ENCODE results near the gene CBX5. TPM values are rescaled to one million over a fixed set of nuclear protein-coding genes. Genes with fewer than 3 reads are reported as not detected.
"Not testable (repeated sequence)": the region's sequence is repeated elsewhere in the genome, so short reads cannot be mapped to it uniquely, and the experiment has no call there.

CBX5 gene
- total RNA-seq, 1 experiment from 2014 or later: 71.6 TPM

- no peak for DNase-seq (ENCODE audit: low read depth in 1 of 2, low spot score in 2 of 2)
- Histone ChIP-seq H3K4me1 (replicated peaks) (peaks cover 23% of the 10 kb centered on the region), H3K27ac (no peak overlapping the region), H3K36me3 (no peaks in the 10 kb centered on the region), H3K27me3 (replicated peaks) (no peaks in the 10 kb centered on the region), H3K4me3 (no peak overlapping the region), H3K9me3 (replicated peaks) (no peaks in the 10 kb centered on the region)
Observed at GRCh38 chr12:54199917-54200316, 80.0 kb downstream of the CBX5 start.

DNA sequence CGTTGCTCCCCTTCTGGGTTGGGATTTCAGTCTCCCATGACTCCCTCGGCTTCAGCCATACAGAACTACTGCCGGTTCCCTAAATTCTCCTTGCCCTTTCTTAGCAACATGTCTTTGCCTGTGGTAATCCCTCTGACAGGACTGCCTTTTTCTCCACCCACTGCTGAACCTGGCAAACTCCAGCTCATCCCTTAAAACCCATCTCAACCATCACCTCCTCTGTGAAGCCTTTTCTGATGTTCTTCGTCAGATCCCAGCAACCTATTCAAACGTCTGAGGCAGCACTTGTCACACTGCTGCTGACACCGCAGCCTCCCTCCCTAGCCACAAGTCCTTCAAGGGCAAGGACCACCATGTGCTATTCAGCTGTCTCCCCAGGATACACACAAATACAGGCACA, 80.9 kb downstream of the CBX5 start:
- Histone ChIP-seq H3K9me3 (replicated peaks) (no peaks in the 10 kb centered on the region), H3K4me3 (no peak overlapping the region), H3K27me3 (replicated peaks) (no peaks in the 10 kb centered on the region), H3K4me1 (replicated peaks) (peaks cover 23% of the 10 kb centered on the region), H3K27ac (no peak overlapping the region), H3K36me3 (no peaks in the 10 kb centered on the region)
- DNase-seq (ENCODE audit: low read depth in 1 of 2, low spot score in 2 of 2): no peak

DNA sequence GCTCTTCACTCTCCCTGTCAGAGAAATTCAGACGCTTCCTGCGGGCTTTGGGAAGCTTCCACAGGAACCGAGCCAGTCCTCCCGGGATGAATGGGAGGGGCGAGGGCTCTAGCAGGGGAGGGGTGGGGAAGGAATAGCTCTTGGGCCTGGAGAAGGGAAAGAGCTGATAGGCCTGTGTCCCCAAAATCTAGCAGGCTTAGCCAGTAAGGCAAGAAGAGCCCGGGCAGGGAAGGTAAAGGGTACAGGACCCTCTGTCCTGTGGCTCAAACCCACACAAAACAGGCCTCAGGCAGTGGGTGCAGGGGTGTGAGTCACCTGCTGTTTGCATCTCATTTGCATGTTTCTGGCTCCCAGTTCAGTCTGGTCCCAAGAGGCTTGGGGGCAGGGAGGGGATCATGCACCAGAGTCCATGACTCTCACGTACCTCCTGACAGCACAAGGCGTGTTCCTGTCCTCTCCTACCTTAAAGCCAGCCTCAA, 82.5 kb downstream of the CBX5 start:
- no peaks in the 10 kb centered on the region for H3K9me3 ChIP-seq (replicated peaks)
- no peak for DNase-seq (ENCODE audit: low read depth in 1 of 2, low spot score in 2 of 2)
- H3K36me3 ChIP-seq: no peaks in the 10 kb centered on the region
- no peak overlapping the region for H3K4me3 ChIP-seq
- H3K4me1 ChIP-seq (replicated peaks): peaks cover 23% of the 10 kb centered on the region
- H3K27ac ChIP-seq: no peak overlapping the region
- no peaks in the 10 kb centered on the region for H3K27me3 ChIP-seq (replicated peaks)

- DNase-seq (ENCODE audit: low read depth in 1 of 2, low spot score in 2 of 2): no peak
- Histone ChIP-seq H3K27ac (no peak overlapping the region), H3K36me3 (no peaks in the 10 kb centered on the region), H3K4me3 (no peak overlapping the region), H3K9me3 (replicated peaks) (no peaks in the 10 kb centered on the region), H3K27me3 (replicated peaks) (no peaks in the 10 kb centered on the region), H3K4me1 (replicated peaks) (peaks cover 23% of the 10 kb centered on the region)
Observed at GRCh38 chr12:54197010-54197409, 82.9 kb downstream of the CBX5 start.

- no peaks in the 10 kb centered on the region for H3K27me3 ChIP-seq (replicated peaks)
- no peak overlapping the region for H3K4me3 ChIP-seq
- H3K27ac ChIP-seq: no peak overlapping the region
- H3K36me3 ChIP-seq: no peaks in the 10 kb centered on the region
- H3K9me3 ChIP-seq (replicated peaks): no peaks in the 10 kb centered on the region
- H3K4me1 ChIP-seq (replicated peaks): peaks cover 27% of the 10 kb centered on the region
- DNase-seq (ENCODE audit: low read depth in 1 of 2, low spot score in 2 of 2): no peak
Observed at GRCh38 chr12:54196396-54196795, 83.5 kb downstream of the CBX5 start.

GRCh38 chr12:54195737-54196347, 84.1 kb downstream of the CBX5 start:
- Histone ChIP-seq H3K27me3 (replicated peaks) (no peaks in the 10 kb centered on the region), H3K4me1 (replicated peaks) (peaks cover 31% of the 10 kb centered on the region), H3K4me3 (no peak overlapping the region), H3K36me3 (no peaks in the 10 kb centered on the region), H3K9me3 (replicated peaks) (no peaks in the 10 kb centered on the region), H3K27ac (no peak overlapping the region)
- DNase-seq (ENCODE audit: low read depth in 1 of 2, low spot score in 2 of 2): no peak

DNA sequence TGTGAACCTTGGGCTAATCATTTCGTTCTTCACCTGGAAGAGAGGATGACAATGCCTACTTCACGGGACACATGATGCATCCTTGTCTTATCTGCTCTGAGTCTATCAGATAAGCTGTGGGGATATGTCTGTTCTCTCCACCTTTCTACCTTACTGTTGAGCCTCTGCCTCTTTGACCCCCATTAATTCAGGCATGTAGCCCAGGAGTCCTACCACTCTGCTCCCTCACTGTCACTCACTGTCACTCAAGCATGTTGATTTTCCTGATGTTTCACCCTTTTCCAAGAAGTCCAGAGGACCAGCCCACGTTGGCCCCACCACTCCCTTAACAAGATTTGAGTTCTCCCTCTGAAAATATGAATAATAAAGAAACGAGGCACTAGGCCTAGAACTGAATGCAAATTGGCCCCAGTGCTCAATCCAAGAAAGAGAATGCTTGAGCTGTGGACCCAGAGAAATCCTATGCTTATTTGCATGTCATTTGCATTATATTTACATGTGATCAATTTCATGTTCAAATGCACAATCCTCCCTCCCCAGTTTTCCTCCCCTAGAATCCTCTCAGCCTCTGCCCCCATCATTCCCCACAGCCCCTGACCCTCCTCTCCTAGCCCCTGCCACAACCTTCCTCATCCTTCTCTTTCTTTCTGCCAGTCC, 84.7 kb downstream of the CBX5 start:
- Histone ChIP-seq H3K36me3 (no peaks in the 10 kb centered on the region), H3K4me1 (replicated peaks) (peaks cover 31% of the 10 kb centered on the region), H3K9me3 (replicated peaks) (no peaks in the 10 kb centered on the region), H3K27ac (no peak overlapping the region), H3K27me3 (replicated peaks) (no peaks in the 10 kb centered on the region), H3K4me3 (no peak overlapping the region)
- no peak for DNase-seq (ENCODE audit: low read depth in 1 of 2, low spot score in 2 of 2)

GRCh38 chr12:54194611-54195010, 85.3 kb downstream of the CBX5 start:
- not testable (repeated sequence) for H3K27ac ChIP-seq; H3K27me3 ChIP-seq (replicated peaks); DNase-seq (ENCODE audit: low read depth in 1 of 2, low spot score in 2 of 2); H3K9me3 ChIP-seq (replicated peaks); H3K36me3 ChIP-seq; H3K4me3 ChIP-seq
- peaks cover 31% of the 10 kb centered on the region for H3K4me1 ChIP-seq (replicated peaks)

- Histone ChIP-seq H3K27ac (no peak overlapping the region), H3K4me3 (no peak overlapping the region), H3K9me3 (replicated peaks) (peaks cover 3% of the 10 kb centered on the region; the same call in 1 of the 2 replicates), H3K4me1 (replicated peaks) (peaks cover 36% of the 10 kb centered on the region), H3K27me3 (replicated peaks) (no peaks in the 10 kb centered on the region), H3K36me3 (no peaks in the 10 kb centered on the region)
- no peak for DNase-seq (ENCODE audit: low read depth in 1 of 2, low spot score in 2 of 2)
Observed at GRCh38 chr12:54193434-54193833, 86.5 kb downstream of the CBX5 start.

- Histone ChIP-seq H3K27ac (no peak overlapping the region), H3K4me3 (no peak overlapping the region), H3K4me1 (replicated peaks) (peaks cover 28% of the 10 kb centered on the region), H3K9me3 (replicated peaks) (peaks cover 3% of the 10 kb centered on the region; the same call in 1 of the 2 replicates), H3K36me3 (peaks cover 13% of the 10 kb centered on the region; the same call in 1 of the 2 replicates), H3K27me3 (replicated peaks) (no peaks in the 10 kb centered on the region)
- peak; percentile 78 to 81 for DNase-seq (ENCODE audit: low read depth in 1 of 2, low spot score in 2 of 2)
Observed at GRCh38 chr12:54191550-54192022, 88.3 kb downstream of the CBX5 start.

- no peak for DNase-seq (ENCODE audit: low read depth in 1 of 2, low spot score in 2 of 2)
- Histone ChIP-seq H3K9me3 (replicated peaks) (peaks cover 3% of the 10 kb centered on the region; the same call in 1 of the 2 replicates), H3K4me1 (replicated peaks) (peaks cover 23% of the 10 kb centered on the region)
Observed at GRCh38 chr12:54191126-54191525, 88.8 kb downstream of the CBX5 start.

GRCh38 chr12:54189198-54189539, 90.8 kb downstream of the CBX5 start:
- peaks cover 3% of the 10 kb centered on the region; the same call in 1 of the 2 replicates for H3K9me3 ChIP-seq (replicated peaks)
- peak overlapping the region; percentile 68 for H3K4me3 ChIP-seq
- H3K27ac ChIP-seq: no peak overlapping the region
- no peak for DNase-seq (ENCODE audit: low read depth in 1 of 2, low spot score in 2 of 2)
- peaks cover 15% of the 10 kb centered on the region; the same call in 1 of the 2 replicates for H3K36me3 ChIP-seq
- H3K27me3 ChIP-seq (replicated peaks): no peaks in the 10 kb centered on the region
- H3K4me1 ChIP-seq (replicated peaks): peaks cover 16% of the 10 kb centered on the region

More at GRCh38 chr12:54191126-54191525, 88.8 kb downstream of the CBX5 start:
- peaks cover 15% of the 10 kb centered on the region; the same call in 1 of the 2 replicates for H3K36me3 ChIP-seq
- H3K4me3 ChIP-seq: no peak overlapping the region
- H3K27me3 ChIP-seq (replicated peaks): no peaks in the 10 kb centered on the region
- no peak overlapping the region for H3K27ac ChIP-seq

DNA sequence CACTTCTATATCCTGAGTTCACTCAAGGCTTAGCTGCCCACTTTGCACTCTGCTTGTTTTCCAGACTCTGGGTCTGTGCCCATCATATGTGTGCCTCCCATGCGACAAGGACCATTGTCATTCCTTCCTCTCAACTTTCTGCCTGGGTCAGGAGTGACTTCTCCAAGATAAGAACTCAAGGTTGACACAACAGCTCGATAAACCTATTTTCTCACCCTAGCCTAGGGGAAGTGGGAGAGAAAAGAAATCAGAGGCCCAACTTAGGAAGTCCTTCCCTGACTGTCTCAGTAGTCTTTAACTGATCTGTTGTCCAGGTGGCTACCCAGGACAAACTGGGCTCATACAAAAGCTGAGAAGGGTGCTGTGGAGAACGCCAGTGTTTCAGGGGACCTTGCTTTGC, 92.8 kb downstream of the CBX5 start:
- peaks cover 3% of the 10 kb centered on the region; the same call in 1 of the 2 replicates for H3K9me3 ChIP-seq (replicated peaks)
- peaks cover 16% of the 10 kb centered on the region for H3K4me1 ChIP-seq (replicated peaks)
- no peak overlapping the region for H3K27ac ChIP-seq
- H3K27me3 ChIP-seq (replicated peaks): no peaks in the 10 kb centered on the region
- DNase-seq (ENCODE audit: low read depth in 1 of 2, low spot score in 2 of 2): no peak
- H3K36me3 ChIP-seq: peaks cover 25% of the 10 kb centered on the region
- H3K4me3 ChIP-seq: no peak overlapping the region

GRCh38 chr12:54185919-54186318, 94.0 kb downstream of the CBX5 start:
- no peak for DNase-seq (ENCODE audit: low read depth in 1 of 2, low spot score in 2 of 2)
- H3K27ac ChIP-seq: no peak overlapping the region
- H3K9me3 ChIP-seq (replicated peaks): peaks cover 3% of the 10 kb centered on the region; the same call in 1 of the 2 replicates
- H3K4me1 ChIP-seq (replicated peaks): peaks cover 8% of the 10 kb centered on the region
- no peak overlapping the region for H3K4me3 ChIP-seq
- no peaks in the 10 kb centered on the region for H3K27me3 ChIP-seq (replicated peaks)
- peaks cover 32% of the 10 kb centered on the region for H3K36me3 ChIP-seq

All from SJSA1 (cell line).